ENCODE measurements around the gene COL23A1. TPM values are rescaled to one million over a fixed set of nuclear protein-coding genes. Genes with fewer than 3 reads are reported as not detected.
A peak's percentile ranks its signal among the peaks of the same experiment; 100 is the strongest.
"Not testable (repeated sequence)": the region's sequence is repeated elsewhere in the genome, so short reads cannot be mapped to it uniquely, and the experiment has no call there.

The COL23A1 gene
- total RNA-seq, 1 donor from 2014 or later, result 3.5 TPM

- DNase-seq (ENCODE audit: low spot score), result no peak
These were observed 380.1 kb downstream of the COL23A1 start for GRCh38 chr5:178210073-178210535.

- DNase-seq (ENCODE audit: low spot score), result no peak
These were observed 380.7 kb downstream of the COL23A1 start for GRCh38 chr5:178209334-178210072.

- DNase-seq (ENCODE audit: low spot score), result no peak
These were observed 381.5 kb downstream of the COL23A1 start for GRCh38 chr5:178208540-178209227.

GRCh38 chr5:178207917-178208280 lies 382.3 kb downstream of the COL23A1 start:
- DNase-seq (ENCODE audit: low spot score), result no peak

- DNase-seq (ENCODE audit: low spot score), result no peak
These were observed 382.8 kb downstream of the COL23A1 start for GRCh38 chr5:178207183-178207916.

- no peak for DNase-seq (ENCODE audit: low spot score)
These were observed 383.8 kb downstream of the COL23A1 start for GRCh38 chr5:178206166-178207101.

GRCh38 chr5:178205749-178206047 lies 384.5 kb downstream of the COL23A1 start:
- no peak for DNase-seq (ENCODE audit: low spot score)

- DNase-seq (ENCODE audit: low spot score), result peak; percentile 86
These were observed 385.1 kb downstream of the COL23A1 start for GRCh38 chr5:178204935-178205748.

GRCh38 chr5:178204182-178204934 lies 385.8 kb downstream of the COL23A1 start, which contains the start of gene HNRNPAB:
Gene HNRNPAB (plus strand): TSS chr5:178204533. CDS start chr5:178204838, 305 bp downstream.
- DNase-seq (ENCODE audit: low spot score), result peak; percentile 98

GRCh38 chr5:178203670-178204181 lies 386.5 kb downstream of the COL23A1 start:
- DNase-seq (ENCODE audit: low spot score), result no peak

GRCh38 chr5:178202541-178202940 lies 387.7 kb downstream of the COL23A1 start:
- DNase-seq (ENCODE audit: low spot score), result no peak

GRCh38 chr5:178201927-178202235 lies 388.3 kb downstream of the COL23A1 start:
- DNase-seq (ENCODE audit: low spot score), result no peak

- DNase-seq (ENCODE audit: low spot score), result no peak
These were observed 388.8 kb downstream of the COL23A1 start for GRCh38 chr5:178201221-178201926.

GRCh38 chr5:178199581-178200434 lies 390.4 kb downstream of the COL23A1 start:
- DNase-seq (ENCODE audit: low spot score), result no peak

- no peak for DNase-seq (ENCODE audit: low spot score)
These were observed 391.5 kb downstream of the COL23A1 start for GRCh38 chr5:178198706-178199105.

GRCh38 chr5:178198151-178198550 lies 392.0 kb downstream of the COL23A1 start:
- DNase-seq (ENCODE audit: low spot score), result not testable (repeated sequence)

GRCh38 chr5:178196986-178197385 lies 393.2 kb downstream of the COL23A1 start:
- DNase-seq (ENCODE audit: low spot score), result no peak

- no peak for DNase-seq (ENCODE audit: low spot score)
These were observed 393.8 kb downstream of the COL23A1 start for GRCh38 chr5:178196281-178196812.
